HL-60 (cell line): ENCODE measurements around the gene TARDBP.
"Not testable (repeated sequence)": the region's sequence is repeated elsewhere in the genome, so short reads cannot be mapped to it uniquely, and the experiment has no call there.

Experiments
- DNase-seq, 2 experiments: peaks; one replicate each; pipeline ENCODE4 v3.0.0-alpha.2; 2010 to 2020; ENCODE audit warnings: low read depth in 1 of 2, low spot score in 1 of 2
- H3K27ac ChIP-seq: fragments of 250-450 bp; sonication (Bioruptor Pico); replicated peaks from 2 replicates; pipeline ENCODE4 v1.5.1; 2020; ENCODE audit warnings: mild to moderate bottlenecking, moderate library complexity
- H3K27me3 ChIP-seq: fragments of 250-450 bp; sonication (Bioruptor Pico); 2 replicates; pipeline ENCODE4 v1.5.1; 2021; ENCODE audit warnings: mild to moderate bottlenecking, moderate library complexity; ENCODE audit not compliant: insufficient read depth, poor library complexity, severe bottlenecking
- H3K4me3 ChIP-seq: replicated peaks from 2 replicates; pipeline ENCODE4 v1.5.1; 2011; ENCODE audit warnings: mild to moderate bottlenecking, control low read depth, low read length; ENCODE audit not compliant: insufficient read depth
- CTCF ChIP-seq: IDR thresholded peaks from one replicate; pipeline ENCODE4 v1.5.1; 2011; ENCODE audit warnings: low read length, control low read depth, inconsistent platforms; ENCODE audit not compliant: insufficient read depth
- GABPA ChIP-seq: IDR thresholded peaks from 2 replicates; pipeline ENCODE4 v1.6.1; 2012; ENCODE audit warnings: low read depth
- POLR2AphosphoS5 ChIP-seq: IDR thresholded peaks from 2 replicates; pipeline ENCODE4 v1.6.1; 2012; ENCODE audit warnings: low read depth
- SPI1 ChIP-seq: IDR thresholded peaks from 2 replicates; pipeline ENCODE4 v1.6.1; 2012; ENCODE audit warnings: low read depth, mild to moderate bottlenecking, borderline replicate concordance
- TF ChIP-seq, protein P1 (sequence below): IDR thresholded peaks from 2 replicates; pipeline ENCODE4 v1.6.1; 2012; ENCODE audit warnings: low read depth; ENCODE audit not compliant: insufficient replicate concordance

The TARDBP gene

DNA sequence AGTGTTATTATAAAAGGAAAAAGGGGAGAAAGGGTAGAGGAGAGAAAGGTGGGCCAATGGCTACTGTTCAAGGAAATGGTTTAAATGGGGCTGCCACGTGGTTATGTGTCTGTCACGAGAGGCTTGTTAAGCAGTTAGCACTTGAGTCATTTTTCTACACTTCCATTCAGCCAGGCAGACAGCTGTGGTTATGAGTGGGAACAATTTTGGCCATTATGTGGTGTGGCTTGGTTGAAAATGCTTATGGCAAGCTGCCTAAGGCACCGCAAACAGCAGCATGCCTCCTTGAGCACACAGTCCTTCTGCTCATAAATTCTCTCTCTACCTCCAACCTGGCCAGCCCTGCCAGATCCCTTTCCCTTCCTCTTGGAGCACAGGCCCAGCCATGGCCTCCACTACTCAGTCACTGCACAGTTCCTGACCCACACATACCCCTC, 50.5 kb downstream of the TARDBP start:
- TF ChIP-seq CTCF = no peak
- TF ChIP-seq, protein P1, sequence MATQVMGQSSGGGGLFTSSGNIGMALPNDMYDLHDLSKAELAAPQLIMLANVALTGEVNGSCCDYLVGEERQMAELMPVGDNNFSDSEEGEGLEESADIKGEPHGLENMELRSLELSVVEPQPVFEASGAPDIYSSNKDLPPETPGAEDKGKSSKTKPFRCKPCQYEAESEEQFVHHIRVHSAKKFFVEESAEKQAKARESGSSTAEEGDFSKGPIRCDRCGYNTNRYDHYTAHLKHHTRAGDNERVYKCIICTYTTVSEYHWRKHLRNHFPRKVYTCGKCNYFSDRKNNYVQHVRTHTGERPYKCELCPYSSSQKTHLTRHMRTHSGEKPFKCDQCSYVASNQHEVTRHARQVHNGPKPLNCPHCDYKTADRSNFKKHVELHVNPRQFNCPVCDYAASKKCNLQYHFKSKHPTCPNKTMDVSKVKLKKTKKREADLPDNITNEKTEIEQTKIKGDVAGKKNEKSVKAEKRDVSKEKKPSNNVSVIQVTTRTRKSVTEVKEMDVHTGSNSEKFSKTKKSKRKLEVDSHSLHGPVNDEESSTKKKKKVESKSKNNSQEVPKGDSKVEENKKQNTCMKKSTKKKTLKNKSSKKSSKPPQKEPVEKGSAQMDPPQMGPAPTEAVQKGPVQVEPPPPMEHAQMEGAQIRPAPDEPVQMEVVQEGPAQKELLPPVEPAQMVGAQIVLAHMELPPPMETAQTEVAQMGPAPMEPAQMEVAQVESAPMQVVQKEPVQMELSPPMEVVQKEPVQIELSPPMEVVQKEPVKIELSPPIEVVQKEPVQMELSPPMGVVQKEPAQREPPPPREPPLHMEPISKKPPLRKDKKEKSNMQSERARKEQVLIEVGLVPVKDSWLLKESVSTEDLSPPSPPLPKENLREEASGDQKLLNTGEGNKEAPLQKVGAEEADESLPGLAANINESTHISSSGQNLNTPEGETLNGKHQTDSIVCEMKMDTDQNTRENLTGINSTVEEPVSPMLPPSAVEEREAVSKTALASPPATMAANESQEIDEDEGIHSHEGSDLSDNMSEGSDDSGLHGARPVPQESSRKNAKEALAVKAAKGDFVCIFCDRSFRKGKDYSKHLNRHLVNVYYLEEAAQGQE = no peak
- TF ChIP-seq SPI1 = no peak
- peak; percentile 31; the same call in 1 of the 2 replicates for TF ChIP-seq POLR2AphosphoS5
- TF ChIP-seq GABPA = no peak
- DNase-seq = peak; percentile 29 to 68
- peak overlapping the region; percentile 65 for H3K27ac ChIP-seq
- H3K4me3 ChIP-seq = no peak overlapping the region
- H3K27me3 ChIP-seq = no peaks in the 10 kb centered on the region

DNA sequence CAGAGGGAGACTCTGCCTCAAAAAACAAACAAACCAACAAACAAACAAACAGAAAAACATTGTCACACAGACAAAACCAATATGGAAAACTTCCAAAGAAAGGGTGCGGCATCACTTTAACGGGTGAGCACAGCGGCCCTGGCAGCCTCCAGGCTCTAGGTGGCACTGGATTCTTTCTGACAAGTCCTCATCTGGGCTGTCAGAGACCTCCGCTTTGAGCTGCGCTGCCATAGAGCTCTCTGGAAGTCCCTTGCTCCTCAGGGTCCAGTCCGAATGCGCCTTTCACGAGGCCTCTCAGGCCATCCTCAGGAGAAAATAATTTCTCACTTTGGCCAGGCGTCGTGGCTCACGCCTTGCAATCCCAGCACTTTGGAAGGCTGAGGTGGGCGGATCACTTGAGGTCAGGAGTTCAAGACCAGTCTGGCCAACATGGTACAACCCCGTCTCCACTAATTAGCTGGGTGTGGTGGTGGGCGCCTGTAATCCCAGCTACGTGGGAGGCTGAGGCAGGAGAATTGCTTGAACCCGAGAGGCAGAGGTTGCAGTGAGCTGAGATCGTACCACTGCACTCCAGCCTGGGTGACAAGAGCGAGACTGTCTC, 51.6 kb downstream of the TARDBP start:
- H3K27ac ChIP-seq = not testable (repeated sequence)
- DNase-seq = peak in 1 of 2 experiments; percentile 28

GRCh38 chr1:11064942-11065341, 52.5 kb downstream of the TARDBP start:
- TF ChIP-seq CTCF (no peak), SPI1 (no peak), GABPA (no peak), POLR2AphosphoS5 (no peak)
- TF ChIP-seq, protein P1 = no peak
- no peak for DNase-seq
- Histone ChIP-seq H3K27me3 (no peaks in the 10 kb centered on the region), H3K27ac (no peak overlapping the region), H3K4me3 (no peak overlapping the region)

More for the DNA sequence above, 51.6 kb downstream of the TARDBP start:
- not testable (repeated sequence) for H3K27me3 ChIP-seq, H3K4me3 ChIP-seq

DNA sequence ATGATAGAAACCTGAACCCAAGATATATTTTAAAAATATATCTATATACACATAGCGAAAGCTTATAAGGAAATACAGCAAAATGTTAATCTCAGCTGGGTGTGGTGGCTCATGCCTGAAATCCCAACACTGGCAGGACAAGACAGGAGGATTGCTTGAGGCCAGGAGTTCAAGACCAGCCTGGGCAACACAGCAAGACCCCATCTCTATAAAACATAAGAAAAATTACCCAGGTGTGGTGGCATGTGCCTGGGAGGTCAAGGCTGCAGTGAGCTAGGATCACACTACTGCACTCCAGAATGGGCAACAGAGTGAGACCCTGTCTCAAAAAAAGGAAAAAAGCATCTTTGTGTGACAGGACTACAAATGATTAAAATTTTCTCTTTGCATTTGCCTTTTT, 53.3 kb downstream of the TARDBP start:
- no peaks in the 10 kb centered on the region for H3K27me3 ChIP-seq
- no peak for DNase-seq
- H3K27ac ChIP-seq = no peak overlapping the region
- H3K4me3 ChIP-seq = no peak overlapping the region
- no peak for TF ChIP-seq CTCF
- TF ChIP-seq GABPA = no peak
- TF ChIP-seq, protein P1 = no peak
- TF ChIP-seq SPI1 = no peak
- no peak for TF ChIP-seq POLR2AphosphoS5
